Aorta (tissue), 5 donors: ENCODE measurements around the gene GRK3. TPM values are rescaled to one million over a fixed set of nuclear protein-coding genes. Genes with fewer than 3 reads are reported as not detected.
"Not testable (repeated sequence)": the region's sequence is repeated elsewhere in the genome, so short reads cannot be mapped to it uniquely, and the experiment has no call there.

Experiments used
- ATAC-seq: fragments of 200-7000 bp; cut with Tn5 transposase; one replicate; pipeline ENCODE4 v1.9.1; 2022; ENCODE audit warnings: moderate library complexity; ENCODE audit not compliant: low FRiP score
- DNase-seq, 2 donors: peaks; one replicate each; pipeline ENCODE4 v3.0.0-alpha.2; 2020
- H3K27ac ChIP-seq, 2 donors: one replicate each; pipeline ENCODE4 v1.5.1; 2013; ENCODE audit warnings: low read length in 2 of 2, mild to moderate bottlenecking in 2 of 2, moderate library complexity in 2 of 2, control low read depth in 1 of 2, inconsistent platforms in 1 of 2, low read depth in 1 of 2
- H3K27me3 ChIP-seq, 2 donors: one replicate each; pipeline ENCODE4 v1.6.1; 2013; ENCODE audit warnings: control low read depth in 1 of 2, low read length in 1 of 2, mild to moderate bottlenecking in 1 of 2, moderate library complexity in 1 of 2; ENCODE audit not compliant: insufficient read depth in 2 of 2, control insufficient read depth in 1 of 2
- H3K36me3 ChIP-seq, 2 donors: one replicate each; pipeline ENCODE4 v1.6.1; 2013; ENCODE audit warnings: control low read depth in 1 of 2, low read length in 1 of 2, mild to moderate bottlenecking in 1 of 2; ENCODE audit not compliant: insufficient read depth in 2 of 2, control insufficient read depth in 1 of 2
- H3K4me1 ChIP-seq, 2 donors: one replicate each; pipeline ENCODE4 v1.6.1; 2013; ENCODE audit warnings: low read length in 2 of 2, control low read depth in 1 of 2, mild to moderate bottlenecking in 1 of 2, moderate library complexity in 1 of 2; ENCODE audit not compliant: insufficient read depth in 2 of 2, control insufficient read depth in 1 of 2
- H3K4me3 ChIP-seq, 2 donors: one replicate each; pipeline ENCODE4 v1.5.1; 2013; ENCODE audit warnings: low read length in 2 of 2, control low read depth in 1 of 2, mild to moderate bottlenecking in 1 of 2
- H3K9me3 ChIP-seq: one replicate; pipeline ENCODE4 v1.6.1; 2013; ENCODE audit warnings: mild to moderate bottlenecking, low read length; ENCODE audit not compliant: control insufficient read depth
- WGBS, 2 donors: extraction: QIAGEN DNeasy Blood & Tissue Kit; methylation state at CpG; one replicate each; pipeline ENCODE4 v1.1.7; 2013; 5-methylcytosine and 5-hydroxymethylcytosine counted together
- intact Hi-C, 2 donors: fragments of 100-400 bp; cut with DNase I; formaldehyde crosslinking; loops; one replicate each; pipeline versions ENCODE4 v1.14.2 to v1.15.0; 2022
- polyA plus RNA-seq, 2 donors: library from polyadenylated mRNA; stranded (reverse); fragments of 200-250 nt; gene quantifications; one replicate each; pipeline ENCODE4 v1.2.3, GENCODE V29; 2013
- total RNA-seq, 2 donors: library from RNA; stranded (reverse); fragmentation: NEBNext Ultra II Directional; extraction: Animal tissue kit (Norgen Biotek cat#: 25700); gene quantifications; one replicate each; pipeline ENCODE4 v1.2.1, GENCODE V29; 2021
- donor health status: healthy with polysubstance abuse.
- donor health status: Bipolar disorder and iron deficiency.
- donor health status: DM: no; HTN: no; CAD: no.
- donor health status: DM: no; HTN: no; CAD: no.
- donor health status: DM: yes; HTN: yes; CAD: no.

The GRK3 gene
- total and polyA plus RNA-seq, 4 donors = 0.23 to 11.4 (median 6.1) TPM

DNA sequence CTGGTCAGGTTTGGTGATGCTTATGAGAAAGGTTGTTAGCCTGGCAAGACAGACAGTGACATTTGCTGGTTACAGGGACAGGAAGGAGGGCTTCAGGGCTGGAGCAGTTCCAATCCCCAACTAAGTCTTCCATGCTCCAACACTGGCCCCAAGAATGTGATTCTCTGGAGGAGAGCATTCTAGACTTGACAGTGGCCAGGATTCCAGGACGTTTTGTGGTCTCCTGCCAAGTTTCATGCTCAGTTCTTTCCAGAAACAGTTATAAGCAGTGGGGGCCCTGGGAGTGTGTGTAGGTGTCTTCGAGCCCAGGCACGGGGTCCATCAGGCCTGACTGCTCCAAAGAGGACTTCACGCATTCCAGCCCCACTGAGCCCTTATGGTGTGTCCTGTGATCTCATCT lies 8.9 kb upstream of the GRK3 start:
- no peak overlapping the region for H3K4me3 ChIP-seq
- no peaks in the 10 kb centered on the region for H3K9me3 ChIP-seq
- ATAC-seq (no peak), DNase-seq (no peak)
- no peaks in the 10 kb centered on the region for H3K36me3 ChIP-seq
- H3K4me1 ChIP-seq = no peaks in the 10 kb centered on the region
- intact Hi-C loops = no loop called here
- 65 to 69% methylated on average over 4 of the region's 4 CpGs for WGBS, 2 donors
- H3K27me3 ChIP-seq = no peaks in the 10 kb centered on the region
- H3K27ac ChIP-seq = no peak overlapping the region

DNA sequence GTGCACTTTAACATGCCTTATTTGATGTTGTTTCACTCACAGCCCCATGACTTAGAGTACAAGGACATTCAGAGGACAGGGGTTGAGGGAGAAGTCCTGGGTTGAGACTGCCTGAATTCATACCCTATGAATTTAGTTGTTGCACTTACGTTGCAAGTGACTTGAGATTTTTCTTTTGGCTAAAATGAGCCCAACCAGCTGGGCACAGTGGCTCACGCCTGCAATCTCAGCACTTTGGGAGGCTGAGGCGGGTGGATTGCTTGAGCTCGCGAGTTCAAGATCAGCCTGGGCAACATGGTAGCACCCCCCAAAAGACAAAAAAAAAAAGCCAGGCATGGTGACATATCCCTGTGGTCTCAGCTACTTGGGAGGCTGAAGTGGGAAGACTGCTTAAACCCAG lies 7.3 kb upstream of the GRK3 start:
- Histone ChIP-seq H3K9me3 (no peaks in the 10 kb centered on the region), H3K27ac (no peak overlapping the region), H3K36me3 (no peaks in the 10 kb centered on the region), H3K27me3 (no peaks in the 10 kb centered on the region), H3K4me3 (no peak overlapping the region), H3K4me1 (no peaks in the 10 kb centered on the region)
- WGBS, 2 donors = 85 to 91% methylated on average over 5 of the region's 5 CpGs
- intact Hi-C loops = no loop called here
- ATAC-seq = no peak
- no peak for DNase-seq

DNA sequence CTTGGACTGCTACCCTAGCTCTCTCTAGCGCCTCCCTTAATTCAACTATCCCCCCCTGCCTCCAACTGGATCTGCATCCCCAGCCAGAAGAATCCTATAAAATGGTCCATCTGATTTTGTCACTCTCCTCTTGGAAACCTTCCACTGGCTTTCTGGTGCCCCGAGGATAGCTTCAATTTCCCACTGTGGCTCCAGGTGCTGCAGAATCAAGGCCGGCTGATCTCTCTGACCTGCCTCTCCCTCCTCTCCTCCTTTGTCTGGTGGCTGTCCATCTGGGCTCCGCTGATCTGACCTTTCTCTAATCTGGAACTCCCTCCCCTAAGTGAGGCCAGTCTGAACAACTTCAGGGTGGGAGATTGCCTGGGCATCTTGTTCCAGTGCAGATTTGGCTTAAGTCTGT lies 6.1 kb upstream of the GRK3 start:
- Histone ChIP-seq H3K27me3 (no peaks in the 10 kb centered on the region), H3K9me3 (no peaks in the 10 kb centered on the region), H3K36me3 (no peaks in the 10 kb centered on the region), H3K27ac (no peak overlapping the region), H3K4me1 (no peaks in the 10 kb centered on the region), H3K4me3 (no peak overlapping the region)
- ATAC-seq (no peak), DNase-seq (no peak)
- intact Hi-C loops = no loop called here
- 94 to 97% methylated on average over 4 of the region's 4 CpGs for WGBS, 2 donors

DNA sequence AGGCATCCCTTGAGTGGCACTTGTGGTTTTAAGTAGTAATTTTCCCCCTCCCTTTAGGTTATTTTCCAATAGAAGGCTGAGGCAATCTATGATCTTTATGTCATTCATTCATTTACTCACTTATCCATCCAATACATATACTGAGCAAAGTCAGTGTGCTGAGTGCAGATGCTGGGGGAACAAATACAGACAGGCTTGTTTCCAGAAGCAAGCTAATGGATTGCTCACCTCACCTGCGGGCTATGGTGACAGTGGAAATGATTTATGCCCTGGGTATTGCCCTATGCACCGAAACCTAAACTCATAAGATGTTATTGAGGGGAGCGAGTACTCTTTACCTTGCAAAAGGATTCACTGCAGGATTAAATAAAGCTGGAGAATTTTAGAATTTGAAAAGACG lies 4.6 kb upstream of the GRK3 start:
- intact Hi-C loops, H3K27ac ChIP-seq, DNase-seq, ATAC-seq, H3K27me3 ChIP-seq, H3K9me3 ChIP-seq, H3K4me1 ChIP-seq, H3K36me3 ChIP-seq, H3K4me3 ChIP-seq: not testable (repeated sequence)
- WGBS, 2 donors = 89 to 90% methylated on average over 4 of the region's 4 CpGs

DNA sequence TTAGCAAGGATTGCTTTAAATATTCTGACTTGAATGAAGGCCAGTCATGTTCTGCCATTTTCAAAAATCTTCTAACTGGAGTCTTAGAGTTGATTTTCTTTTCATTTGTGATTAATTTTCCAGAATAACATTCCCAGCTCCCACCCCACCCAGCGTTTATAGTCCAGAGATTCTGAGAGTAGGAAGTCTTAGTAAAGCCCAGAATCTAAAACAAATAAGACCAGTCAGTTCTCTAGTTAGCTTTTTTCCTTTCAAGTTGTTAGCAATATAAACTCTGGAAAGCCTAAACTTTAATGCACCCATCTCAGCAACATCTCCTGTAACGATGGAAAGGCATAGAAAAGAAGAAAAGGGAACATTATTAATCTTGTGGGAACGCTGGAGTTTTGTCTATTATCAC lies 3.3 kb upstream of the GRK3 start:
- H3K4me3 ChIP-seq, H3K27me3 ChIP-seq, H3K4me1 ChIP-seq, ATAC-seq, H3K27ac ChIP-seq, intact Hi-C loops, H3K9me3 ChIP-seq, H3K36me3 ChIP-seq, DNase-seq: not testable (repeated sequence)
- WGBS, 2 donors = 40 to 62% methylated on average over 3 of the region's 3 CpGs

DNA sequence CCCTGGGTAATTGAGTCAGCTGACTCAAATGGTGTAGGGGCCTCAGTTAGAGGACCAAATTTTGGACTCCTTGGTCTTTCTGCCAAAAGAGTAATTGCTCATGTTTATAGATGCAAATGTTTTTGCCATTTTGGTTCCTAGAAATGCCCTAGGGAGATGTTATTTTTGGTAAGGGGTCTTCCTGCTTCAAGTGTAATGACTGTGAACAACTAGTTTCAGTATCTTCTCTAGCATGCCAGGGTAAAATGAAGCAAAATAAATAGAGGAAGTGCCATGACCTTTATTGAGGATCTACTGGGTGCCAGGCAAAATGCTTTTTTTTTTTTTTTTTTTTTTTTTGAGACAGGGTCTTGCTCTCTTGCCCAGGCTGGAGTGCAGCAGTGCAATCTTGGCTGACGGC lies 2.5 kb upstream of the GRK3 start:
- H3K4me3 ChIP-seq, H3K36me3 ChIP-seq, H3K4me1 ChIP-seq, ATAC-seq, intact Hi-C loops, DNase-seq, H3K9me3 ChIP-seq, H3K27ac ChIP-seq, H3K27me3 ChIP-seq: not testable (repeated sequence)
- 88 to 100% methylated on average over 1 of the region's 1 CpG for WGBS, 2 donors

DNA sequence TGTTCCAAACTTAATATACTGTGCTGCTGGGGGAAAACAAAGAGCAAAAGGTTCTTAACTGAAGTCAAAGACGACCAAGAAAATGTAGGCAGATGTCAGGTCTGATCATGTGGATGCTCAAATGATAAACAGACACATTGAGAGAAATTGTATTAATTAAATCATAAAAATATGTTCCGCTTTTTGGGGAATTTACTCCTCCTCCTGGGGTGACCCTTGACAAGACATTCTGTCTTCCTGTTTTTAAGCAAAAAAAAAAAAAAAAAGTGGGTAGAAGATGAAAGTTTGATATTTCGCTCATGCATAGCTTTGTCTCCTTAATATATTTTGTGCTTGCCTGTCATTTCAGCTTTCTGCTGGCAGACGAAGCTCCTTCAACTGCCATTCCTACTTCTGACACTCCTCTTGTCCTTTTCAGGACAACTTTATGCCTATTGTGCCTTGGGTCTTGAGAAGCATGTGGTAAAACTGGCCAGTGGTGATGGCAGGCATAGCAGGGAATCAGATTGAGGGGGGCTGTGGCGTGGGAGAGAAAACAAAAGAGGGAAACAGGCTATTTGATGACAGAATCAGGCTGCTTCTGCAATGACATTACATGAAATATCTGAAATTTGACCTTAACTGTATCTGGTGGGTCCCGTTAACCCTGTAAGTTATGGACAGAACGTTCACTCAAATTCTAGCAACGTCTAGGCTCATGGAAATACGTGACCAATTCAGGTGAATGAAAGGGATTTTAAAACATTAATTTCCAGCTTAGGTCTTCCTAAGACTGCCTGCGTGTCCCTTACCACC lies 1.3 kb upstream of the GRK3 start:
- H3K36me3 ChIP-seq, H3K27ac ChIP-seq, intact Hi-C loops, ATAC-seq, H3K4me3 ChIP-seq, H3K9me3 ChIP-seq, H3K27me3 ChIP-seq, DNase-seq, H3K4me1 ChIP-seq: not testable (repeated sequence)
- WGBS, 2 donors = 25 to 26% methylated on average over 10 of the region's 10 CpGs

DNA sequence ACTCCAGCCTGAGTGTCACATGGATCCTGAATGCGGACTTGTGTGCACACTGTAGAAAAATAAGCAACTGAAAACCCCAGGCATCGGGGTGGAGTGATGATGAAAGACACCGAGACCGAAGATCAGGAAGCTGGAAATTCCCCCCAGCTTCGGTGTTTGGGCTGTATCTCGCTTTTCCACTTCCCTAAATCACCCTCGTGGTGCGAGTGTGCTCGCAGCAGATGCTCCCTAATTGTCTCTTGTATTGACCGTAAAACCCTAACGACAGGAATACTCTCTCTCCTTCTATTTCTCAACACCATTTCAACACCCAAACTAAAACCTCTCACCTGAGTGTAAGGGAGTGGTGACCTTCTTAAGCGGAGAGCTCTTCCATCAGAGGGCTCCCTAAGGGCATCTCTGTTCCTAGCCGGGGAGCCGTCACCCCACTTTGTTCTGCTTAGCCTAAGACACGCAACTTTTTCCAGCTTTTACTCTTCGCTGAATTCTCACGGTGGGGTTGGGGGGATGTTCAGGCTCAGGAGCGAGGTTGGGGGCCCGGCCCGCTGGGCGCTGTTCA lies 635 bp upstream of the GRK3 start:
- Histone ChIP-seq H3K27ac (no peak overlapping the region), H3K9me3 (no peaks in the 10 kb centered on the region), H3K4me1 (peaks cover 0 to 3% of the 10 kb centered on the region in 2 donors), H3K4me3 (peak overlapping the region in 1 of 2 donors; percentile 85), H3K36me3 (no peaks in the 10 kb centered on the region), H3K27me3 (no peaks in the 10 kb centered on the region)
- 0 to 1% methylated on average over 21 of the region's 21 CpGs for WGBS, 2 donors
- intact Hi-C loops = no loop called here
- ATAC-seq (peak; percentile 59), DNase-seq (peak in 1 of 2 donors; percentile 71)
